Kidney (tissue), 14 donors: ENCODE measurements around the gene ADAMTS13. TPM values are rescaled to one million over a fixed set of nuclear protein-coding genes. Genes with fewer than 3 reads are reported as not detected.
A peak's percentile ranks its signal among the peaks of the same experiment; 100 is the strongest.

ENCODE experiments used
- DNase-seq, 5 donors: peaks; one replicate each; pipeline ENCODE4 v3.0.0-alpha.2; 2013 to 2020
- FAIRE-seq: peaks from 2 replicates; lab custom pipeline; 2012; peaks lifted over from hg19 to GRCh38; lab: Jason Lieb, UNC
- H3K27ac ChIP-seq, 2 donors: one replicate each; pipeline ENCODE4 v1.7.0; 2013; ENCODE audit warnings: low read depth in 2 of 2, low read length in 2 of 2, inconsistent platforms in 1 of 2
- H3K27me3 ChIP-seq: one replicate; pipeline ENCODE4 v1.7.1; 2013; ENCODE audit warnings: low read length, inconsistent platforms; ENCODE audit not compliant: control insufficient read depth, insufficient read depth
- H3K36me3 ChIP-seq, 3 donors: one replicate each; pipeline versions ENCODE4 v1.7.0 to v1.7.1; 2013; ENCODE audit warnings: low read length in 3 of 3, control low read depth in 1 of 3, inconsistent platforms in 1 of 3; ENCODE audit not compliant: insufficient read depth in 3 of 3, control insufficient read depth in 2 of 3
- H3K4me1 ChIP-seq, 3 donors: one replicate each; pipeline versions ENCODE4 v1.7.0 to v1.7.1; 2013; ENCODE audit warnings: low read length in 3 of 3, inconsistent platforms in 1 of 3, low read depth in 1 of 3; ENCODE audit not compliant: control insufficient read depth in 2 of 3, insufficient read depth in 2 of 3
- H3K4me3 ChIP-seq, 3 donors: one replicate each; pipeline versions ENCODE4 v1.7.0 to v1.8.1; 2013; ENCODE audit warnings: low read length in 3 of 3, control low read depth in 1 of 3, inconsistent platforms in 1 of 3
- H3K9ac ChIP-seq, 3 donors: one replicate each; pipeline versions ENCODE4 v1.7.0 to v1.7.1; 2013; ENCODE audit warnings: low read length in 3 of 3, control low read depth in 1 of 3, inconsistent platforms in 1 of 3
- H3K9me3 ChIP-seq, 3 donors: one replicate each; pipeline versions ENCODE4 v1.7.0 to v1.7.1; 2013; ENCODE audit warnings: low read length in 3 of 3, control low read depth in 1 of 3, inconsistent platforms in 1 of 3; ENCODE audit not compliant: control insufficient read depth in 2 of 3, insufficient read depth in 1 of 3
- CTCF ChIP-seq: IDR thresholded peaks from 3 replicates; pipeline ENCODE4 v1.5.1; 2012; ENCODE audit warnings: mild to moderate bottlenecking, moderate library complexity, borderline replicate concordance; ENCODE audit not compliant: insufficient read depth; ENCODE audit errors: extremely low read depth
- intact Hi-C: fragments of 100-400 bp; cut with DNase I; formaldehyde crosslinking; loops from one replicate; pipeline ENCODE4 v1.11.1; 2022
- polyA plus RNA-seq: library from polyadenylated mRNA; stranded (reverse); fragments of 350-450 nt; fragmentation: Illumina TruSeq; extraction: RNeasy Lipid Tissue Mini Kit (QIAGEN cat#74804); gene quantifications from one replicate; pipeline ENCODE4 v1.2.3, GENCODE V29; 2014; ENCODE audit warnings: low read depth, low replicate concordance; ENCODE audit not compliant: insufficient read depth
- total RNA-seq: library from RNA; stranded (reverse); fragmentation: NEBNext Ultra II Directional; extraction: Animal tissue kit (Norgen Biotek cat#: 25700); gene quantifications from one replicate; pipeline ENCODE4 v1.2.1, GENCODE V29; 2021
- donor health status: control.
- donor health status: control.
- donor health status: control.
- donor health status: control.
- donor health status: control.
- donor health status: DM: yes; HTN: yes; CAD: no.
- donor health status: Normal renal cell carcinoma (clear cell type).

Gene ADAMTS13
- total and polyA plus RNA-seq, 2 donors from 2014 or later, result 3.1 to 3.6 TPM

GRCh38 chr9:133476036-133476931 is 54.1 kb downstream of the ADAMTS13 start:
- Histone ChIP-seq H3K9ac (no peak overlapping the region), H3K9me3 (no peaks in the 10 kb centered on the region), H3K4me1 (peaks cover 0 to 5% (median 0%) of the 10 kb centered on the region in 3 donors), H3K36me3 (no peaks in the 10 kb centered on the region), H3K4me3 (no peak overlapping the region), H3K27ac (no peak overlapping the region), H3K27me3 (no peaks in the 10 kb centered on the region)
- peak in 1 of 5 donors; percentile 71 for DNase-seq
- intact Hi-C loops, result no loop called here
- no peak for FAIRE-seq
- no peak for TF ChIP-seq CTCF

- H3K4me1 ChIP-seq, result peaks cover 0 to 5% (median 0%) of the 10 kb centered on the region in 3 donors
- no peak for FAIRE-seq
- H3K36me3 ChIP-seq, result no peaks in the 10 kb centered on the region
- no peak overlapping the region for H3K27ac ChIP-seq
- no peak overlapping the region for H3K4me3 ChIP-seq
- H3K27me3 ChIP-seq, result no peaks in the 10 kb centered on the region
- DNase-seq, result peak in 1 of 5 donors; percentile 78
- intact Hi-C loops, result no loop called here
- no peaks in the 10 kb centered on the region for H3K9me3 ChIP-seq
- no peak overlapping the region for H3K9ac ChIP-seq
- TF ChIP-seq CTCF, result no peak
Observed at GRCh38 chr9:133476941-133477340, 54.8 kb downstream of the ADAMTS13 start.

- Histone ChIP-seq H3K9me3 (no peaks in the 10 kb centered on the region), H3K4me1 (peaks cover 0 to 5% (median 0%) of the 10 kb centered on the region in 3 donors), H3K27ac (no peak overlapping the region), H3K36me3 (no peaks in the 10 kb centered on the region), H3K4me3 (no peak overlapping the region), H3K27me3 (no peaks in the 10 kb centered on the region), H3K9ac (no peak overlapping the region)
- no peak for TF ChIP-seq CTCF
- intact Hi-C loops, result no loop called here
- no peak for FAIRE-seq
- no peak for DNase-seq
Observed at GRCh38 chr9:133477461-133477860, 55.3 kb downstream of the ADAMTS13 start.
